Thyroid gland (tissue), 4 donors: ENCODE measurements around the gene ZNF341. TPM values are rescaled to one million over a fixed set of nuclear protein-coding genes. Genes with fewer than 3 reads are reported as not detected.
A peak's percentile ranks its signal among the peaks of the same experiment; 100 is the strongest.

Source experiments
- DNase-seq, 2 donors: peaks; one replicate each; pipeline ENCODE4 v3.0.0-alpha.2; 2019
- H3K27ac ChIP-seq, 3 donors: fragments of 200-600 bp; sonication (generic); 1 replicate in 2 of 3; 2 replicates in 1 of 3; pipeline ENCODE4 v1.5.1; 2016 to 2019; ENCODE audit warnings: mild to moderate bottlenecking in 1 of 3, moderate library complexity in 1 of 3
- H3K27me3 ChIP-seq: fragments of 200-600 bp; sonication (generic); one replicate; pipeline ENCODE4 v1.5.1; 2019
- H3K36me3 ChIP-seq, 2 donors: fragments of 200-600 bp; sonication (generic); one replicate each; pipeline ENCODE4 v1.5.1; 2016 to 2019
- H3K4me1 ChIP-seq, 2 donors: fragments of 200-600 bp; sonication (generic); one replicate each; pipeline ENCODE4 v1.5.1; 2017 to 2019
- H3K4me3 ChIP-seq, 3 donors: fragments of 200-600 bp; sonication (generic); replicated peaks in 1 of 3; 1 replicate in 2 of 3; 2 replicates in 1 of 3; pipeline ENCODE4 v1.5.1; 2016; ENCODE audit warnings: mild to moderate bottlenecking in 1 of 3
- H3K9me3 ChIP-seq: fragments of 200-600 bp; sonication (generic); one replicate; pipeline ENCODE4 v1.5.1; 2017
- CTCF ChIP-seq, 6 experiments: fragments of 200-600 bp in 3 of 6; fragments of 450-650 bp in 3 of 6; sonication (generic) in 3 of 6; IDR thresholded peaks; one replicate each; pipeline ENCODE4 v1.5.1; 2016 to 2019; ENCODE audit warnings: antibody characterized with exemption in 6 of 6, mild to moderate bottlenecking in 2 of 6, inconsistent platforms in 1 of 6, moderate library complexity in 1 of 6
- POLR2A ChIP-seq, 2 donors: fragments of 450-650 bp; IDR thresholded peaks; one replicate each; pipeline ENCODE4 v1.6.1; 2017; ENCODE audit warnings: antibody characterized with exemption in 2 of 2, mild to moderate bottlenecking in 2 of 2, moderate library complexity in 1 of 2
- WGBS, 2 donors: methylation state at CpG; one replicate each; pipeline ENCODE4 v1.1.5; 2017; 5-methylcytosine and 5-hydroxymethylcytosine counted together
- intact Hi-C: fragments of 100-400 bp; cut with DNase I; formaldehyde crosslinking; loops from one replicate; pipeline ENCODE4 v1.15.1; 2023
- total RNA-seq, 4 donors: library from RNA; depleted of rRNA; stranded (reverse); fragments of >200 nt; gene quantifications; one replicate each; pipeline ENCODE4 v1.2.3, GENCODE V29; 2016

ZNF341 gene
- total RNA-seq, 4 donors from 2014 or later, result 1.1 to 3.5 (median 2.8) TPM

GRCh38 chr20:33703498-33704137 is 28.2 kb upstream of the ZNF341 start:
- Histone ChIP-seq H3K4me3 (no peak overlapping the region), H3K27ac (no peak overlapping the region), H3K36me3 (peaks cover 0 to 5% of the 10 kb centered on the region in 2 donors), H3K27me3 (no peaks in the 10 kb centered on the region), H3K4me1 (peaks cover 0 to 14% of the 10 kb centered on the region in 2 donors), H3K9me3 (no peaks in the 10 kb centered on the region)
- WGBS, 2 donors, result 86 to 92% methylated on average over 7 to 8 of the region's 8 CpGs
- intact Hi-C loops, result no loop called here
- no peak for TF ChIP-seq POLR2A (IDR thresholded peaks at IDR 0.05)
- TF ChIP-seq CTCF (IDR thresholded peaks at IDR 0.05), result no peak
- no peak for DNase-seq

GRCh38 chr20:33704197-33704924 is 27.4 kb upstream of the ZNF341 start:
- TF ChIP-seq CTCF (IDR thresholded peaks at IDR 0.05), result no peak
- no peak for TF ChIP-seq POLR2A (IDR thresholded peaks at IDR 0.05)
- no peaks in the 10 kb centered on the region for H3K27me3 ChIP-seq
- no peak for DNase-seq
- no peak overlapping the region for H3K4me3 ChIP-seq
- intact Hi-C loops, result no loop called here
- peaks cover 0 to 5% of the 10 kb centered on the region in 2 donors for H3K36me3 ChIP-seq
- no peaks in the 10 kb centered on the region for H3K9me3 ChIP-seq
- peaks cover 0 to 14% of the 10 kb centered on the region in 2 donors for H3K4me1 ChIP-seq
- H3K27ac ChIP-seq, result no peak overlapping the region
- WGBS, 2 donors, result 93 to 97% methylated on average over 11 of the region's 11 CpGs

GRCh38 chr20:33707668-33708067 is 24.1 kb upstream of the ZNF341 start:
- intact Hi-C loops, result no loop called here
- H3K9me3 ChIP-seq, result no peaks in the 10 kb centered on the region
- no peak overlapping the region for H3K27ac ChIP-seq
- no peak for DNase-seq
- peaks cover 0 to 9% of the 10 kb centered on the region in 2 donors for H3K36me3 ChIP-seq
- H3K27me3 ChIP-seq, result no peaks in the 10 kb centered on the region
- WGBS, 2 donors, result 84 to 89% methylated on average over 11 of the region's 11 CpGs
- no peak overlapping the region for H3K4me3 ChIP-seq
- TF ChIP-seq POLR2A (IDR thresholded peaks at IDR 0.05), result no peak
- TF ChIP-seq CTCF (IDR thresholded peaks at IDR 0.05), result no peak
- peaks cover 0 to 10% of the 10 kb centered on the region in 2 donors for H3K4me1 ChIP-seq

- Histone ChIP-seq H3K36me3 (peaks cover 0 to 15% of the 10 kb centered on the region in 2 donors), H3K9me3 (no peaks in the 10 kb centered on the region), H3K27me3 (no peaks in the 10 kb centered on the region), H3K4me1 (peaks cover 0 to 5% of the 10 kb centered on the region in 2 donors), H3K27ac (peak overlapping the region in 1 of 3 donors; percentile 10), H3K4me3 (no peak overlapping the region)
- intact Hi-C loops, result no loop called here
- WGBS, 2 donors, result 82 to 97% methylated on average over 2 of the region's 2 CpGs
- DNase-seq, result no peak
- TF ChIP-seq CTCF (IDR thresholded peaks at IDR 0.05) (no peak), POLR2A (IDR thresholded peaks at IDR 0.05) (no peak)
Measured at GRCh38 chr20:33709398-33709797, 22.4 kb upstream of the ZNF341 start.
